Osteoblast (primary cell): ENCODE results near the gene TLE5. TPM values are rescaled to one million over a fixed set of nuclear protein-coding genes. Genes with fewer than 3 reads are reported as not detected.

Source experiments
- DNase-seq: peaks from one replicate; pipeline ENCODE4 v3.0.0; 2011; ENCODE audit warnings: low spot score, mixed read lengths; ENCODE audit not compliant: insufficient read length; ENCODE audit errors: missing footprints
- H2AFZ ChIP-seq: 2 replicates; pipeline ENCODE4 v1.6.0; 2011; ENCODE audit warnings: mild to moderate bottlenecking, low read length
- H3K27ac ChIP-seq: 2 replicates; pipeline ENCODE4 v1.5.1; 2011; ENCODE audit warnings: mild to moderate bottlenecking, low read depth, low read length, moderate library complexity
- H3K27me3 ChIP-seq: 2 replicates; pipeline ENCODE4 v1.6.0; 2012; ENCODE audit warnings: mild to moderate bottlenecking, control low read depth, inconsistent platforms, low read length, moderate library complexity; ENCODE audit not compliant: insufficient read depth
- H3K36me3 ChIP-seq: 2 replicates; pipeline ENCODE4 v1.5.1; 2011; ENCODE audit warnings: mild to moderate bottlenecking, low read length, control low read depth, moderate library complexity; ENCODE audit not compliant: insufficient read depth
- H3K4me1 ChIP-seq: 2 replicates; pipeline ENCODE4 v1.5.1; 2011; ENCODE audit warnings: mild to moderate bottlenecking, low read length, control low read depth, moderate library complexity; ENCODE audit not compliant: insufficient read depth
- H3K4me2 ChIP-seq: 2 replicates; pipeline ENCODE4 v1.6.0; 2011; ENCODE audit warnings: mild to moderate bottlenecking, low read length; ENCODE audit not compliant: insufficient read depth
- H3K4me3 ChIP-seq: fragments of 200-600 bp; sonication (generic); 3 replicates; pipeline ENCODE4 v1.5.1; 2012; ENCODE audit warnings: mild to moderate bottlenecking, low read length, inconsistent platforms; ENCODE audit not compliant: insufficient read depth
- H3K79me2 ChIP-seq: 2 replicates; pipeline ENCODE4 v1.6.0; 2012; ENCODE audit warnings: mild to moderate bottlenecking, low read length, control low read depth, inconsistent platforms; ENCODE audit not compliant: insufficient read depth
- H3K9me3 ChIP-seq: 2 replicates; pipeline ENCODE4 v1.5.1; 2011; ENCODE audit warnings: low read depth, low read length, control low read depth
- H4K20me1 ChIP-seq: 2 replicates; pipeline ENCODE4 v1.6.0; 2012; ENCODE audit warnings: mild to moderate bottlenecking, low read length, control low read depth; ENCODE audit not compliant: insufficient read depth
- total RNA-seq: library from RNA; depleted of rRNA; stranded (reverse); fragments of >200 nt; gene quantifications from 2 replicates; pipeline ENCODE4 v1.2.3, GENCODE V29; 2012
- TF ChIP-seq, protein P1 (sequence below): IDR thresholded peaks from 2 replicates; pipeline ENCODE4 v1.5.1; 2011; ENCODE audit warnings: mild to moderate bottlenecking, low read depth, low read length, moderate library complexity; ENCODE audit errors: extremely low read depth

Gene TLE5
- total RNA-seq, 1 donor = 211 TPM

DNA sequence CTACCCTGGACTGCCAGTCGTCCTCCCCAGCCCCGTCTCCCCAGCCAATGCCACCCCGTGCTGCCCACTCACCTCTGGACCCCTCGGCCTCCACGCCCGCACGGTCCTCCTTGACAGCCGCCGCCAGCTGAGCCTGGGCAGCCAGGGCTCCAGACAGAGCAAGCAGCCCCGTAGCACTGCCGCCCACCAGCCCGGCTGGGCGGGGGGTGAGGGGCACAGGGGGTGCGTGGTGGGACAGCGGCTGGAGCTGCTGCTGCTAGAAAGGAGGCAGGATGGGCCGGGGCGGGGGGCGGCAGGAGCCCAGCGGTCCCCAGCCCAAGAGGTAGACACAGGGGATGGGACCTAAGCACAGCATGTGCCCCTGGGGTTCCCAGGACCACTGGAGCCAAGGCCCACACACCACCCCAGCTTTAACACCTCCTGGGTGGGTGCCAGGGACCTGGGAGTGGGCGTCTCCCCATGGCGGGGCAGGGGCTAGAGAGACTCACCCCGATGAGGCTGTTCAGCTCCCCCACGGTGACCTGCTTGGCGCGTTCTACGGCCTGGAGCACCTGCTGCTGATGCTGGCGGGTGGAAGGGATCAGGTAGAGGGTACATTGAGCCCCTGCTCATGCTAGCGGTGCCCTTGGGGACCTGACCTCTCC, 43.0 kb downstream of the TLE5 start:
- DNase-seq = peak; percentile 61
- no peaks in the 10 kb centered on the region for H3K27me3 ChIP-seq
- H3K36me3 ChIP-seq = no peaks in the 10 kb centered on the region
- H3K9me3 ChIP-seq = no peaks in the 10 kb centered on the region
- no peak overlapping the region for H3K4me3 ChIP-seq
- H3K79me2 ChIP-seq = no peaks in the 10 kb centered on the region
- no peaks in the 10 kb centered on the region for H3K4me1 ChIP-seq
- no peak overlapping the region for H3K27ac ChIP-seq
- no peak overlapping the region for H3K4me2 ChIP-seq
- no peak overlapping the region for H2AFZ ChIP-seq
- H4K20me1 ChIP-seq = no peaks in the 10 kb centered on the region
- TF ChIP-seq, protein P1, sequence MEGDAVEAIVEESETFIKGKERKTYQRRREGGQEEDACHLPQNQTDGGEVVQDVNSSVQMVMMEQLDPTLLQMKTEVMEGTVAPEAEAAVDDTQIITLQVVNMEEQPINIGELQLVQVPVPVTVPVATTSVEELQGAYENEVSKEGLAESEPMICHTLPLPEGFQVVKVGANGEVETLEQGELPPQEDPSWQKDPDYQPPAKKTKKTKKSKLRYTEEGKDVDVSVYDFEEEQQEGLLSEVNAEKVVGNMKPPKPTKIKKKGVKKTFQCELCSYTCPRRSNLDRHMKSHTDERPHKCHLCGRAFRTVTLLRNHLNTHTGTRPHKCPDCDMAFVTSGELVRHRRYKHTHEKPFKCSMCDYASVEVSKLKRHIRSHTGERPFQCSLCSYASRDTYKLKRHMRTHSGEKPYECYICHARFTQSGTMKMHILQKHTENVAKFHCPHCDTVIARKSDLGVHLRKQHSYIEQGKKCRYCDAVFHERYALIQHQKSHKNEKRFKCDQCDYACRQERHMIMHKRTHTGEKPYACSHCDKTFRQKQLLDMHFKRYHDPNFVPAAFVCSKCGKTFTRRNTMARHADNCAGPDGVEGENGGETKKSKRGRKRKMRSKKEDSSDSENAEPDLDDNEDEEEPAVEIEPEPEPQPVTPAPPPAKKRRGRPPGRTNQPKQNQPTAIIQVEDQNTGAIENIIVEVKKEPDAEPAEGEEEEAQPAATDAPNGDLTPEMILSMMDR = no peak

DNA sequence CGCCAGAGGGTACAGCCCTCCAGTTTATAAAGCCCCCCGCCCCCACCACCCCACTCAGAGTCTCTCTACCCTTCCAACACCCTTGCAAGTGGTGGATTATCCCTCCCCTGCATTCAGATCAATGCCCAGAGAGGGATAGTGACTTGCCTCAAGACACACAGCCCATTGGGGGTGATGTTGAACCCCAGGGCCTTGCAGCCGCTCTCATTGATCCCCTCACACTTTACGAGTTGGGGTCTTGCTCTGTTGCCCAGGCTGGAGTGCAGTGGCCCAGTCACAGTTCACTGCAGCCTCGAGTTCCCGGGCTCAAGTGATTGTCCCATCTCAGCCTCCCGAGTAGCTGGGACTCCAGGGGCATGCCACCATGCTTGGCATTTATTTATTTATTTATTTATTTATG, 44.4 kb downstream of the TLE5 start:
- Histone ChIP-seq H3K4me2 (no peak overlapping the region), H2AFZ (no peak overlapping the region), H3K4me3 (no peak overlapping the region), H3K27me3 (no peaks in the 10 kb centered on the region), H4K20me1 (no peaks in the 10 kb centered on the region), H3K79me2 (no peaks in the 10 kb centered on the region), H3K27ac (no peak overlapping the region), H3K4me1 (no peaks in the 10 kb centered on the region), H3K9me3 (no peaks in the 10 kb centered on the region), H3K36me3 (no peaks in the 10 kb centered on the region)
- TF ChIP-seq, protein P1 = no peak
- no peak for DNase-seq

DNA sequence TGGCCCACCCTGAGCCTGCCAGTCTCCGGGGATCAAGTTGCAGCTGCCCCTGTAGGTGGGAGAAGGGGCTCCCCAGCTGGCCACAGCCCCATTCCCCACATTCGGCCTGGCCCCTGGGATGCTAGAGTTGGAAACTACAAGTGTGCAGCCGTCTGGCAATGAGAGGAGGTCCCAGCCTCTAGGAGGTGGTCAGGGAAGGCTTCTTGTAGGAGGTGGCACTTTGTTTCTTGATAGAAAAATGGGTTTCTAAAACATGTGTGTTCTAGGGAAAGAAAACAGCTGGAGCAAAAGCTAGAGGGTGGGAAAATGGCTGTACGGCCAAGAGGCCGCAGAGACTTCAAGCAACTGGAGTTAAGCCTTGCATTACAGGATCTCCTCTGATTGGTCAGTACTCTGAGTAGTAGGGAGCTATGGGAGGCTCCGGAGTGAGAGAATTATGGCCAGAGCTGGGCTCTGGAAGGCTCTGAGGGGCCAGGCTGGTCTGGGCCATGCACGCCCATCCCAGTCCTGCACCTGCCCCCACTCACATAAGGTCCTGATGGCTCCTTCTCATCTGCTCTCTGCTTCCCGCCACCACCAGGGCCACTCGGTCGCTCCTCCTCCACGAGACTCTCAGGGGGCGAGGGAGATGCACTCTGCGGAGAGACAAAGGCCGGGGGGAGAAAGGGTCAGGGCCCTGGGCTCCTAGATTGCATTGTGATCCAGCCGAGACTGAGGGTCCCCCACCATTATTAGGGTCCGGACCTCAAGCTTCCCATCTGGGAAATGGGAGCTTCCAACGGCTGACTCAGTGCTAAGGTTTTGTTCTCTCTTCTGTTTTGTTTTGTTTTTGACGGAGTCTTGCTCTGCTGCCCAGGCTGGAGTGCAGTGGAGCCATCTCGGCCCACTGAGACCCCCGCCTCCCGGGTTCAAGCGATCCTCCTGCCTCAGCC, 46.9 kb downstream of the TLE5 start:
- peak; percentile 72 for DNase-seq
- no peaks in the 10 kb centered on the region for H3K36me3 ChIP-seq
- no peaks in the 10 kb centered on the region for H3K4me1 ChIP-seq
- no peaks in the 10 kb centered on the region for H3K9me3 ChIP-seq
- no peak overlapping the region for H3K27ac ChIP-seq
- H3K27me3 ChIP-seq = no peaks in the 10 kb centered on the region
- H3K4me3 ChIP-seq = no peak overlapping the region
- H3K79me2 ChIP-seq = no peaks in the 10 kb centered on the region
- H4K20me1 ChIP-seq = no peaks in the 10 kb centered on the region
- H2AFZ ChIP-seq = no peak overlapping the region
- TF ChIP-seq, protein P1 = no peak
- no peak overlapping the region for H3K4me2 ChIP-seq

DNA sequence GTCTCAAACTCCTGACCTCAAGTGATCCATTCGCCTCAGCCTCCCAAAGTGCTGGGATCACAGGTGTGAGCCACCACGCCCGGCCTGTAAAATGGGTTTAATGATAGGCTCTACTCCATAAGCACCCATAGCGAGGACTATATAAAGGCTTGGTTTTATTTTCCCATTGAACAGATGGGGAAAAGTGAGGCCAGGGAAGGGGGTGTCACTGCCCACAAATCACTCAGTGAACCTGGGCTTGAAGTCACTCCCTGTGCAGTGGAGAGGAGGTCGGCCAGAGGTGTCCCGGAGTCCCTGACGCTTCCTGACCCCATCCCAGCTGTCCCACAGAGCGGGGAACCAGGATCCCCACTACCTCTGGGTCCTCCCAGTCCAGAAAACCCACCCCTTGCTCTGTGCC, 48.2 kb downstream of the TLE5 start:
- Histone ChIP-seq H4K20me1 (no peaks in the 10 kb centered on the region), H2AFZ (no peak overlapping the region), H3K27me3 (no peaks in the 10 kb centered on the region), H3K9me3 (no peaks in the 10 kb centered on the region), H3K27ac (no peak overlapping the region), H3K4me1 (no peaks in the 10 kb centered on the region), H3K4me2 (no peak overlapping the region), H3K36me3 (no peaks in the 10 kb centered on the region), H3K4me3 (no peak overlapping the region), H3K79me2 (no peaks in the 10 kb centered on the region)
- peak; percentile 74 for DNase-seq
- TF ChIP-seq, protein P1 = no peak
